Mammary epithelial cell (primary cell): ENCODE results near the gene ALDH1B1.

Experiments used
- CTCF ChIP-seq, 2 donors: IDR thresholded peaks in 1 of 2; conservative IDR thresholded peaks in 1 of 2; 2 replicates each; pipeline ENCODE4 v1.5.1; 2011 to 2012; ENCODE audit warnings: inconsistent platforms in 2 of 2, low read length in 2 of 2, mild to moderate bottlenecking in 2 of 2, control low read depth in 1 of 2, low read depth in 1 of 2; ENCODE audit not compliant: insufficient read depth in 1 of 2; ENCODE audit errors: extremely low read depth in 1 of 2
- EZH2 ChIP-seq: IDR thresholded peaks from 2 replicates; pipeline ENCODE4 v1.6.1; 2012; ENCODE audit warnings: low read length, inconsistent platforms, borderline replicate concordance

- no peak for TF ChIP-seq CTCF (conservative IDR thresholded peaks at IDR 0.05 in 1 of 2, IDR thresholded peaks at IDR 0.05 in 1 of 2; ENCODE audit: extremely low read depth in 1 of 2, insufficient read depth in 1 of 2, low read depth in 1 of 2, low read length in 2 of 2)
- no peak for TF ChIP-seq EZH2
Measured at GRCh38 chr9:38441347-38442085, 49.0 kb downstream of the ALDH1B1 start.
